COLO668 (cell line): ENCODE data around the gene H3-3A.
"Not testable (repeated sequence)": the region's sequence is repeated elsewhere in the genome, so short reads cannot be mapped to it uniquely, and the experiment has no call there.

ENCODE experiments used
- DNase-seq: peaks from one replicate; lab custom pipeline; 2025; ENCODE audit not compliant: unreplicated experiment; lab: John Stamatoyannopoulos, UW

The H3-3A gene

GRCh38 chr1:226083302-226084101 is 21.0 kb downstream of the H3-3A start:
- peak; percentile 86 for DNase-seq

- DNase-seq, result no peak
These were observed 23.3 kb downstream of the H3-3A start for GRCh38 chr1:226085675-226086285.

GRCh38 chr1:226086776-226087175 is 24.3 kb downstream of the H3-3A start:
- no peak for DNase-seq

GRCh38 chr1:226091461-226091860 is 28.9 kb downstream of the H3-3A start:
- DNase-seq, result no peak

GRCh38 chr1:226092048-226092820 is 29.7 kb downstream of the H3-3A start:
- not testable (repeated sequence) for DNase-seq

GRCh38 chr1:226092965-226093364 is 30.4 kb downstream of the H3-3A start:
- no peak for DNase-seq

- no peak for DNase-seq
These were observed 31.1 kb downstream of the H3-3A start for GRCh38 chr1:226093621-226094020.

GRCh38 chr1:226094451-226094850 is 31.9 kb downstream of the H3-3A start:
- DNase-seq, result no peak

GRCh38 chr1:226095286-226095685 is 32.8 kb downstream of the H3-3A start:
- no peak for DNase-seq

GRCh38 chr1:226097866-226098625 is 35.5 kb downstream of the H3-3A start:
- DNase-seq, result no peak

- no peak for DNase-seq
These were observed 36.6 kb downstream of the H3-3A start for GRCh38 chr1:226098870-226099835.

GRCh38 chr1:226100436-226101391 is 38.2 kb downstream of the H3-3A start:
- DNase-seq, result peak; percentile 66

- DNase-seq, result no peak
These were observed 42.2 kb downstream of the H3-3A start for GRCh38 chr1:226104671-226105121.

GRCh38 chr1:226107471-226108460 is 45.2 kb downstream of the H3-3A start:
- DNase-seq, result no peak

GRCh38 chr1:226108935-226109828 is 46.7 kb downstream of the H3-3A start:
- DNase-seq, result peak; percentile 21

GRCh38 chr1:226109829-226110248 is 47.3 kb downstream of the H3-3A start:
- peak; percentile 99 for DNase-seq
